ENCODE results near the gene NCOR2. TPM values are rescaled to one million over a fixed set of nuclear protein-coding genes. Genes with fewer than 3 reads are reported as not detected.

Gene NCOR2
- total and polyA plus RNA-seq, 2 of the 4 experiments (the other 2 are of a cell fraction): 12.9 to 40.8 TPM

DNA sequence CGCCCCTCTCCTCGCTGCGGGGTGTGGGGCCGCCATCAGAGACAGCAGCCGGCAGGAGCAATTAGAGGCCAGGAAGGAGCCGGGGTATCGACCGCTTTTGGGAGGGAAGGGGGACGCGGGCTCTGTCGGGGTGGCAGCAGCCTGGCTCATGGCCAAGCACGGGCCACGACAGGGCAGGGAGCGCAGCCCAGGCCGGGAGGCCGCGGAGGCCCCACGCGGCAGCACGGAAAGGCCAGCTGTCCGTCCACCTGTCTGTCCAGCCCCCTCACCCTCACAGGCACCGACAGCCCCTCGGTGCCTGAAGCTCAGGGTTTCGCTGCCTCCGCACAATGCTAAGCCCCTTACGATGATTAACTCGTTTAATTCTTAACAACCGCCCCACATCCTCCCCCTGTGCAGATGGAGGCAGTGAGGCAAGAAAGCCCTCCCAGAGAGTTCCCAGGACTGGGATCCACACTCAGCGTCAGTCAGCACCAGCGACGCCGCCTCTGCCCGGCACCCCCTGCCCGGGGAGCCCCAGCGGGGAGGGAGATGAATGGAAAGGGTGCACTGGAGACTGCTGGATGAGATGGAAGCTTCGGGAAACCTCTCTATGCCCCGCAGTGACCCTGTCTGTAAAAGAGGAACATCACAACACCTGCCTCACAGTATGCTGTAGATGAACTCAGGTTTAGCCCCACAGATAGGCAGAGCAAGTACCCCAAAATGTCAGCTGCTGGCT is 23.7 kb downstream of the NCOR2 start:
- H3K14ac ChIP-seq (replicated peaks; ENCODE audit: low read depth, low read length): no peak overlapping the region
- H3K9me3 ChIP-seq (ENCODE audit: control insufficient read depth, insufficient read depth, low read length): no peaks in the 10 kb centered on the region
- dilution Hi-C loops (cut with HindIII; ENCODE audit: low sequenced_read_pairs, unreplicated experiment): no loop called here
- WGBS, 2 experiments (ENCODE audit: extremely low coverage in 2 of 2, insufficient read length in 1 of 2): 65% methylated on average over 4 of the region's 37 CpGs; no CpG with 5 or more reads in 1 of the 2 experiments
- H3K9ac ChIP-seq (ENCODE audit: low read depth, low read length): no peak overlapping the region
- H3K4me2 ChIP-seq (ENCODE audit: low read depth, low read length): no peak overlapping the region
- H3K36me3 ChIP-seq (ENCODE audit: control insufficient read depth, insufficient read depth, low read length): no peaks in the 10 kb centered on the region
- H3K27ac ChIP-seq (ENCODE audit: insufficient read depth, low read length): no peak overlapping the region
- H4K20me1 ChIP-seq (ENCODE audit: insufficient read depth, low read length): peaks cover 88% of the 10 kb centered on the region
- no peak overlapping the region for H2AK9ac ChIP-seq (replicated peaks; ENCODE audit: low read depth, low read length, poor library complexity)
- H3K18ac ChIP-seq (ENCODE audit: low read depth, low read length): no peak overlapping the region
- ChIA-PET CTCF (no interaction called here), POLR2A (ENCODE audit: unreplicated experiment) (no interaction called here)
- H4K91ac ChIP-seq (ENCODE audit: insufficient read depth, low read depth, low read length): no peak overlapping the region
- H2BK20ac ChIP-seq (ENCODE audit: low read depth, low read length): no peak overlapping the region
- H2BK120ac ChIP-seq (ENCODE audit: low read depth, low read length): no peak overlapping the region
- H3K79me1 ChIP-seq (ENCODE audit: low read depth in 1 of 2, low read length in 2 of 2): peaks cover 18 to 82% of the 10 kb centered on the region in 2 experiments
- DNase-seq (no peak), ATAC-seq (ENCODE audit: low read depth) (no peak)
- H2BK15ac ChIP-seq (ENCODE audit: low read depth, low read length): no peak overlapping the region
- TF ChIP-seq FOS (IDR thresholded peaks at IDR 0.05; ENCODE audit: low read depth, low read length) (no peak), ELK1 (IDR thresholded peaks at IDR 0.05; ENCODE audit: borderline replicate concordance, low read depth, low read length) (no peak), RCOR1 (IDR thresholded peaks at IDR 0.05; ENCODE audit: insufficient replicate concordance, low read length) (no peak), USF2 (IDR thresholded peaks at IDR 0.05; ENCODE audit: low read depth, low read length) (no peak), RAD21 (IDR thresholded peaks at IDR 0.05; ENCODE audit: low read length) (no peak), MAZ (IDR thresholded peaks at IDR 0.05; ENCODE audit: borderline replicate concordance, low read depth, low read length) (no peak), CHD1 (IDR thresholded peaks at IDR 0.05; ENCODE audit: low read depth, low read length) (no peak)
- H4K5ac ChIP-seq (ENCODE audit: low read depth, low read length): no peak overlapping the region
- no peaks in the 10 kb centered on the region for H3K27me3 ChIP-seq (ENCODE audit: control insufficient read depth, insufficient read depth, low read length)
- peaks cover 32% of the 10 kb centered on the region for H3K4me1 ChIP-seq (ENCODE audit: control insufficient read depth, insufficient read depth, low read length)
- H4K8ac ChIP-seq (ENCODE audit: low read depth in 2 of 2, low read length in 2 of 2): no peak overlapping the region
- no peak overlapping the region for H3K56ac ChIP-seq (ENCODE audit: extremely low read depth, insufficient read depth, low read length)
- no peak overlapping the region for H2AK5ac ChIP-seq (ENCODE audit: low read depth, low read length)
- no peak overlapping the region for H3K4me3 ChIP-seq (ENCODE audit: insufficient read depth, low read depth, low read length)
- in situ Hi-C loops (cut with MboI; ENCODE audit: low sequenced_read_pairs): no loop called here
- H2AFZ ChIP-seq (replicated peaks; ENCODE audit: low read length, poor library complexity): no peak overlapping the region
- peaks cover 13% of the 10 kb centered on the region for H3K9me1 ChIP-seq (ENCODE audit: insufficient read depth, low read length)
- no peak overlapping the region for H3K4ac ChIP-seq (ENCODE audit: low read depth, low read length)
- BruUV-seq (replicated peaks): no TSS peak
- H2BK5ac ChIP-seq (ENCODE audit: low read depth, low read length, poor library complexity, severe bottlenecking): no peak overlapping the region
- intact Hi-C loops (cut with micrococcal nuclease): no loop called here
- H3K23ac ChIP-seq (ENCODE audit: low read depth, low read length): no peak overlapping the region

Data from IMR-90 (cell line).